Stomach (tissue), 9 donors: ENCODE measurements around the gene WDR20. TPM values are rescaled to one million over a fixed set of nuclear protein-coding genes. Genes with fewer than 3 reads are reported as not detected.

Source experiments
- DNase-seq, 2 donors: peaks; one replicate each; pipeline versions ENCODE4 v3.0.0 to v3.0.0-alpha.2; 2013 to 2019
- H3K27ac ChIP-seq, 5 donors: fragments of 200-600 bp in 4 of 5; sonication (generic) in 4 of 5; one replicate each; pipeline ENCODE4 v1.5.1; 2013 to 2019; ENCODE audit warnings: mild to moderate bottlenecking in 1 of 5, moderate library complexity in 1 of 5
- H3K27me3 ChIP-seq, 3 donors: fragments of 200-600 bp; sonication (generic); one replicate each; pipeline ENCODE4 v1.5.1; 2017 to 2019; ENCODE audit warnings: mixed run types in 1 of 3
- H3K36me3 ChIP-seq, 4 donors: fragments of 200-600 bp; sonication (generic); 1 replicate in 3 of 4; 2 replicates in 1 of 4; pipeline ENCODE4 v1.5.1; 2016 to 2019
- H3K4me1 ChIP-seq, 4 donors: fragments of 200-600 bp; sonication (generic); one replicate each; pipeline ENCODE4 v1.5.1; 2016 to 2019
- H3K4me3 ChIP-seq, 4 donors: fragments of 200-600 bp; sonication (generic) in 3 of 4; one replicate each; pipeline ENCODE4 v1.5.1; 2016 to 2019; ENCODE audit warnings: mild to moderate bottlenecking in 1 of 4
- H3K9me3 ChIP-seq, 4 donors: fragments of 200-600 bp; sonication (generic); one replicate each; pipeline ENCODE4 v1.5.1; 2016 to 2019
- EP300 ChIP-seq: sonication (generic); formaldehyde crosslinking; IDR thresholded peaks from one replicate; pipeline ENCODE4 v1.6.1; 2017; ENCODE audit warnings: antibody characterized with exemption
- POLR2A ChIP-seq, 4 donors: fragments of 450-650 bp; IDR thresholded peaks; one replicate each; pipeline ENCODE4 v1.6.1; 2016; ENCODE audit warnings: antibody characterized with exemption in 4 of 4, control low read depth in 2 of 4, mild to moderate bottlenecking in 1 of 4, moderate library complexity in 1 of 4
- POLR2AphosphoS5 ChIP-seq, 3 donors: sonication (generic); formaldehyde crosslinking; IDR thresholded peaks; one replicate each; pipeline ENCODE4 v1.6.1; 2016; ENCODE audit warnings: antibody characterized with exemption in 3 of 3
- WGBS, 5 donors: extraction: QIAGEN DNeasy Blood & Tissue Kit in 3 of 5; methylation state at CpG; one replicate each; pipeline versions ENCODE4 v1.1.5 to v1.1.7; 2013 to 2018; 5-methylcytosine and 5-hydroxymethylcytosine counted together
- intact Hi-C: fragments of 100-400 bp; cut with DNase I; formaldehyde crosslinking; loops from one replicate; pipeline ENCODE4 v1.15.1; 2023; ENCODE audit warnings: low total_unique reads
- polyA plus RNA-seq, 3 donors: library from polyadenylated mRNA; stranded (reverse); fragments of 200-250 nt; gene quantifications; one replicate each; pipeline ENCODE4 v1.2.3, GENCODE V29; 2013
- total RNA-seq, 5 donors: library from RNA; depleted of rRNA; stranded (reverse); fragments of >200 nt; gene quantifications; one replicate each; pipeline versions ENCODE4 v1.1.0 to v1.2.3, GENCODE V29; 2014 to 2016
- TF ChIP-seq, protein P1 (sequence below), 7 experiments: fragments of 450-650 bp in 4 of 7; fragments of 200-600 bp in 3 of 7; sonication (generic) in 3 of 7; IDR thresholded peaks; one replicate each; pipeline ENCODE4 v1.5.1; 2016 to 2019; ENCODE audit warnings: antibody characterized with exemption in 7 of 7, control low read depth in 2 of 7, mild to moderate bottlenecking in 1 of 7
- donor health status: healthy with polysubstance abuse.
- donor health status: Bipolar disorder and iron deficiency.
- donor health status: healthy.

Gene WDR20
- total and polyA plus RNA-seq, 8 donors, result 8.2 to 44.2 (median 14.5) TPM

DNA sequence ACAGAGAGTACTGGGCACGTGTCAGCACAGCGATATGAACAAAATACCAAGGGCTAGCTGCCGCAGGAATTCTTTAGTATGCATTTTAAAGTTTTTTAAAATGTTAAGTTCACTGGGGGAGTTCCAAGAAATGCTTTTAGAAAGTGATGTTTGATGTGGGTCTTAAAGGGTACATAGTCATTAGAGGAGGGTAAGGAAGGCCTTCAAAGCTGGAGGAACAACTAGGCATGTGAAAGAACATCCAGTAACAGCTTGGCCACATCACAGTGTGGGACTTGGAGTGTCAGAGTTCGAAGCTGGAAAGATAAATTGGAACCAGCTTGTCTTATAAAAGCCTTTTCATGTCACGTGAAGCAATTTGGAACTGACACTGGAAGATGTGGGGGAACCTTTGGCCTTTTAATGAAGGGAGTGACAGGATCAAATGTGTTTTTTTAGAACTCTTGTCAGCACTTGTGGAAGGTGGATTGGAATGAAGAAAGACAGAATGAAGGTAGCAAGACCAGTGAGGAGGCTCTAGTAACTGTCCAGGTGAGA, 57.7 kb downstream of the WDR20 start:
- 70 to 93% (median 81%) methylated on average over 5 of the region's 5 CpGs for WGBS, 5 donors
- Histone ChIP-seq H3K27ac (no peak overlapping the region), H3K9me3 (no peaks in the 10 kb centered on the region), H3K4me1 (peaks cover 0 to 30% (median 13%) of the 10 kb centered on the region in 4 donors), H3K4me3 (no peak overlapping the region), H3K27me3 (no peaks in the 10 kb centered on the region), H3K36me3 (peaks cover 9 to 67% (median 57%) of the 10 kb centered on the region in 4 donors)
- intact Hi-C loops, result no loop called here
- TF ChIP-seq POLR2AphosphoS5 (IDR thresholded peaks at IDR 0.05) (no peak), EP300 (no peak), POLR2A (IDR thresholded peaks at IDR 0.05) (no peak)
- TF ChIP-seq, protein P1, sequence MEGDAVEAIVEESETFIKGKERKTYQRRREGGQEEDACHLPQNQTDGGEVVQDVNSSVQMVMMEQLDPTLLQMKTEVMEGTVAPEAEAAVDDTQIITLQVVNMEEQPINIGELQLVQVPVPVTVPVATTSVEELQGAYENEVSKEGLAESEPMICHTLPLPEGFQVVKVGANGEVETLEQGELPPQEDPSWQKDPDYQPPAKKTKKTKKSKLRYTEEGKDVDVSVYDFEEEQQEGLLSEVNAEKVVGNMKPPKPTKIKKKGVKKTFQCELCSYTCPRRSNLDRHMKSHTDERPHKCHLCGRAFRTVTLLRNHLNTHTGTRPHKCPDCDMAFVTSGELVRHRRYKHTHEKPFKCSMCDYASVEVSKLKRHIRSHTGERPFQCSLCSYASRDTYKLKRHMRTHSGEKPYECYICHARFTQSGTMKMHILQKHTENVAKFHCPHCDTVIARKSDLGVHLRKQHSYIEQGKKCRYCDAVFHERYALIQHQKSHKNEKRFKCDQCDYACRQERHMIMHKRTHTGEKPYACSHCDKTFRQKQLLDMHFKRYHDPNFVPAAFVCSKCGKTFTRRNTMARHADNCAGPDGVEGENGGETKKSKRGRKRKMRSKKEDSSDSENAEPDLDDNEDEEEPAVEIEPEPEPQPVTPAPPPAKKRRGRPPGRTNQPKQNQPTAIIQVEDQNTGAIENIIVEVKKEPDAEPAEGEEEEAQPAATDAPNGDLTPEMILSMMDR (IDR thresholded peaks at IDR 0.05), result no peak
- DNase-seq, result no peak

DNA sequence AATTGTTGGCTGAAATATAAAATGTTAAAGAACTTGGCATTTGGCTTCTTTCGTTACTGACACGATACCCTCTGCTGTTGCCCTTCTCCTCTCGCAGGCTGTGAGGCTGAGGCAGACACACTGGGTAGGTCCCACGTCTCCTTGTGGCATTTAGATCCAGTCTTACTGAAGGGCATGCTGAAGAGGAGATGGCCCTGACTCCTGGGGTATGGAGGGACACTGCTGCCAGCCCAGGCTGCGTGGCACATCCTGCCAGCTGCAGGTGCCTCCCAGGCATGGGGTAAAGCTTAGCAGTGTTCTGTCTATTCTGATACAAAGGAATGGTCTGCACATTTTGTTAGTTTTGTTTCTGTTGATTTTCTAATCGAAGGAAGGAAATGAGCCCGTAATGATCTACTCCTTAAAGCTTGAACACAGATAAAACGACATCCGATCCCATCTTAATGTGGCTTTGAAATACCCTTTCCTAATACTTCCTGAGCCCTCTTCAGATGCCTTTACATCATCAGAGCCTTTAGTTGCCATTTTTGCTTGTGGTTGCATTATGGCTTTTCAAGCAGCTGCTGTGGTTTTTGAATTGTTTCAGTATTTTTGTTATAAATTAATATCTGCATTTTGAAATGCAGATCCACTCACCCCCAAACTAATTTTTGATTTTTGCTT, 61.1 kb downstream of the WDR20 start:
- intact Hi-C loops, result no loop called here
- Histone ChIP-seq H3K4me1 (peaks cover 0 to 12% (median 6%) of the 10 kb centered on the region in 4 donors), H3K36me3 (peaks cover 9 to 89% (median 81%) of the 10 kb centered on the region in 4 donors), H3K4me3 (no peak overlapping the region), H3K27me3 (no peaks in the 10 kb centered on the region), H3K27ac (no peak overlapping the region), H3K9me3 (no peaks in the 10 kb centered on the region)
- WGBS, 5 donors, result 69 to 83% (median 76%) methylated on average over 9 of the region's 9 CpGs
- DNase-seq, result no peak
- TF ChIP-seq POLR2A (IDR thresholded peaks at IDR 0.05) (no peak), EP300 (no peak), POLR2AphosphoS5 (IDR thresholded peaks at IDR 0.05) (no peak)
- TF ChIP-seq, protein P1 (IDR thresholded peaks at IDR 0.05), result no peak

DNA sequence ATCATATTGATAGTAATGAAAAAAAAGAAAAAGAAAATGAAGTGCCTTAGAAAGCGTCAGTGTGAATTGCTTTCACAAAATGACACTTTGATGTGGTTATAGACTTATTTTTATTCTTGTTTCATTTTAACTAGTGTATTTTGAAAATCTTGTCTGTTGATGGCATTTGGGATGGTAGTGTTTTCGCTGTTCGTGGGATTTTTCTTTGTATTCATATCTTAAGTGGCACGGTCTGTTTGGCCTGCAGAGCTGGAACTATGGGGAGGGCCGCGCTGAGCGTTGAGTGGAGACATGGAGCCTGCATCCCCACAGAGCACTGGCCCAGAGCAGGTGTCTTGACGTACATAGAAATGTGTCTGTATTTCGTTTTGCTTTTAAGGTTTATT, 61.6 kb downstream of the WDR20 start:
- DNase-seq, result no peak
- TF ChIP-seq EP300 (no peak), POLR2A (IDR thresholded peaks at IDR 0.05) (no peak), POLR2AphosphoS5 (IDR thresholded peaks at IDR 0.05) (no peak)
- TF ChIP-seq, protein P1 (IDR thresholded peaks at IDR 0.05), result no peak

DNA sequence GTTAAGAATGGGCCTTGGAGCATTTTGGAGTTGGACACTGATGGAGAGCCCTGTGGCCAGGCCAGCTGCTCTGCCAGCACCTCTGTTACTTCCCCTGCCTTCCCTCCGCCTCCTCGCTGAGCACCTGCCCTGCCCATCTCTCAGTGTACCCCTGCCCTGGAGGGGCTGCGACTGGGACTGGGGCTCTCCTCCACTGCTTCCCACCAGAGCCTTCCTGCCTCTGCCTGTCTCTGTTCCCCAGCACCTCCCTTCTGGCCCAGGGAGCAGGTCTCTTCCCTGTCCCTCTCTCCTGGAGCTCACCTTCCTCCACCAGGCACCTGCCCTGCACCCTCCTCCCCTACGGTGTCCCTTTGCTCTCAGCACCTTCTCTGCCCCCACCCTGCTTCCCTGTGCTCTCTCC, 62.1 kb downstream of the WDR20 start:
- Histone ChIP-seq H3K36me3 (peaks cover 9 to 89% (median 83%) of the 10 kb centered on the region in 4 donors), H3K27me3 (no peaks in the 10 kb centered on the region), H3K9me3 (no peaks in the 10 kb centered on the region), H3K4me3 (no peak overlapping the region), H3K27ac (no peak overlapping the region), H3K4me1 (peaks cover 0 to 4% (median 2%) of the 10 kb centered on the region in 4 donors)
- WGBS, 5 donors, result 84 to 93% (median 86%) methylated on average over 4 of the region's 4 CpGs
- intact Hi-C loops, result no loop called here
- no peak for DNase-seq
- no peak for TF ChIP-seq EP300
- no peak for TF ChIP-seq POLR2AphosphoS5 (IDR thresholded peaks at IDR 0.05)
- TF ChIP-seq, protein P1 (IDR thresholded peaks at IDR 0.05), result no peak
- no peak for TF ChIP-seq POLR2A (IDR thresholded peaks at IDR 0.05)

More for the DNA sequence above, 61.6 kb downstream of the WDR20 start:
- H3K4me3 ChIP-seq, result no peak overlapping the region
- intact Hi-C loops, result no loop called here
- peaks cover 9 to 89% (median 83%) of the 10 kb centered on the region in 4 donors for H3K36me3 ChIP-seq
- H3K27ac ChIP-seq, result no peak overlapping the region
- peaks cover 0 to 8% (median 2%) of the 10 kb centered on the region in 4 donors for H3K4me1 ChIP-seq
- no peaks in the 10 kb centered on the region for H3K9me3 ChIP-seq
- WGBS, 5 donors, result 74 to 86% (median 82%) methylated on average over 9 of the region's 9 CpGs
- H3K27me3 ChIP-seq, result no peaks in the 10 kb centered on the region
